Esophagus (tissue), 2 donors: ENCODE results near the gene CFAP65. TPM values are rescaled to one million over a fixed set of nuclear protein-coding genes. Genes with fewer than 3 reads are reported as not detected.
A peak's percentile ranks its signal among the peaks of the same experiment; 100 is the strongest.

Experiments
- H3K27ac ChIP-seq, 2 donors: one replicate each; pipeline ENCODE4 v1.5.1; 2013; ENCODE audit warnings: low read depth in 2 of 2, mild to moderate bottlenecking in 2 of 2, inconsistent platforms in 1 of 2, low read length in 1 of 2, moderate library complexity in 1 of 2
- H3K27me3 ChIP-seq, 2 donors: one replicate each; pipeline ENCODE4 v1.6.1; 2013; ENCODE audit warnings: low read length in 2 of 2, control low read depth in 1 of 2, mild to moderate bottlenecking in 1 of 2; ENCODE audit not compliant: insufficient read depth in 2 of 2, control insufficient read depth in 1 of 2
- H3K36me3 ChIP-seq, 2 donors: one replicate each; pipeline ENCODE4 v1.6.1; 2013; ENCODE audit warnings: low read length in 1 of 2; ENCODE audit not compliant: control insufficient read depth in 2 of 2, insufficient read depth in 2 of 2
- H3K4me1 ChIP-seq, 2 donors: one replicate each; pipeline ENCODE4 v1.6.1; 2013; ENCODE audit warnings: low read length in 1 of 2; ENCODE audit not compliant: control insufficient read depth in 2 of 2, insufficient read depth in 2 of 2
- H3K4me3 ChIP-seq, 2 donors: one replicate each; pipeline ENCODE4 v1.5.1; 2013; ENCODE audit warnings: low read length in 2 of 2, mild to moderate bottlenecking in 2 of 2, low read depth in 1 of 2, moderate library complexity in 1 of 2
- H3K9me3 ChIP-seq, 2 donors: one replicate each; pipeline ENCODE4 v1.6.1; 2013; ENCODE audit warnings: mild to moderate bottlenecking in 2 of 2, low read depth in 1 of 2, low read length in 1 of 2, moderate library complexity in 1 of 2; ENCODE audit not compliant: control insufficient read depth in 2 of 2, insufficient read depth in 1 of 2
- WGBS, 2 donors: extraction: QIAGEN DNeasy Blood & Tissue Kit; methylation state at CpG; one replicate each; pipeline ENCODE4 v1.1.7; 2013; 5-methylcytosine and 5-hydroxymethylcytosine counted together
- polyA plus RNA-seq, 2 donors: library from polyadenylated mRNA; stranded (reverse); fragments of 200-250 nt; gene quantifications; one replicate each; pipeline ENCODE4 v1.2.3, GENCODE V29; 2013
- donor health status: healthy with polysubstance abuse.
- donor health status: Bipolar disorder and iron deficiency.

The CFAP65 gene
- polyA plus RNA-seq, 2 donors: 0.01 TPM; not detected in 1

DNA sequence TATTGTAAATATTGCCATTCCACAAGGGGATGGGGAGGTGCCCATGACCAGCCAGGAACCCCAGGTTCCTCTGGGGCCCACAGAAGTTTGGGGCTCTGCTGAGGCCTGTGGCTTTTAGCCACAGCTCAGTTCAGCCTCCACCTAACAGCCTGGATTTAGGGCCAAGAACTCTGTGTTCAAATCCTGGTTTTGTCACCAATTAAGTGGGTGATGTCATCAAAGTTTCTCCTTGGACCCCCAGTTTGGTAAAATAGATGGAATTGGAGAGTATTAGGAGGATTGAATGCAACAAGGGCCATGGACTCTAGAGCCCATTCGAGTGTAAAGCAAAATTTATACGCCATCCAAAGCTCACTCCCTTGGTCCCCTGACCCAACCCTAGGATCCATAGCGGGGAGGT lies 53.2 kb downstream of the CFAP65 start:
- H3K4me3 ChIP-seq: no peak overlapping the region
- peaks cover 17 to 51% of the 10 kb centered on the region in 2 donors for H3K27me3 ChIP-seq
- WGBS, 2 donors: 44 to 47% methylated on average over 3 of the region's 3 CpGs
- peaks cover 0 to 1% of the 10 kb centered on the region in 2 donors for H3K9me3 ChIP-seq
- H3K27ac ChIP-seq: no peak overlapping the region
- H3K36me3 ChIP-seq: no peaks in the 10 kb centered on the region
- H3K4me1 ChIP-seq: peaks cover 3 to 4% of the 10 kb centered on the region in 2 donors

DNA sequence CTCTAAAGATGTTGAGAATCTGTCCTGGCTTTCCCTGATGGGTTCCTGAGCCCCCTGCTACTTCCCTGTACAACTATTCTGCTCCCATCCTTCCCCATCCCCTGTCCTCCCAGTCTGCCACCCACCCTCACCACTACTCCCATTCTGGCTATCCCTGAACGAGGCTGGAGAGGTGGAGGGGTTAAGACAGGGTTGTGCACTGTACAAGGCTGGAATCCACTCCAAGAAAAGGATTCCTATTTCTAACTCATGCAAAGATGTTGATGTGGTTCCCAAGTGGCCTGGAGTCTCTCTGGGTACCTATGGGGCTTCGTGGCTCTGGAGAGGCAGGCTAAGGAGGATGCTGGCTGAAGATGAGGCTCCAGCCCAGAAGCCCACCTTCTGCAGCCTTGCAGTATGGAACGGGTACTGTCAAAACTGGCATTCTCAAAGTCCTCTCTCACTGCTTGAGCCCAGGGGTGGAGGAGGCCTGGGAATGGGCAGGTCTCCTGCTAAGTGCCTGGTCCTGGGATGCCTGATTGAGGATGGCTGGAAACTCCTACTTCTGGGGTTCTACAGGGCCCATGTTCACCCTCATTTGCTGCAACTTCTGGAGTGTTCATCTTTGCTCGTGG lies 55.1 kb downstream of the CFAP65 start:
- Histone ChIP-seq H3K36me3 (no peaks in the 10 kb centered on the region), H3K27me3 (peaks cover 17 to 49% of the 10 kb centered on the region in 2 donors), H3K4me3 (no peak overlapping the region), H3K9me3 (peaks cover 0 to 4% of the 10 kb centered on the region in 2 donors), H3K4me1 (peaks cover 11 to 13% of the 10 kb centered on the region in 2 donors), H3K27ac (no peak overlapping the region)
- 56 to 65% methylated on average over 4 of the region's 4 CpGs for WGBS, 2 donors

DNA sequence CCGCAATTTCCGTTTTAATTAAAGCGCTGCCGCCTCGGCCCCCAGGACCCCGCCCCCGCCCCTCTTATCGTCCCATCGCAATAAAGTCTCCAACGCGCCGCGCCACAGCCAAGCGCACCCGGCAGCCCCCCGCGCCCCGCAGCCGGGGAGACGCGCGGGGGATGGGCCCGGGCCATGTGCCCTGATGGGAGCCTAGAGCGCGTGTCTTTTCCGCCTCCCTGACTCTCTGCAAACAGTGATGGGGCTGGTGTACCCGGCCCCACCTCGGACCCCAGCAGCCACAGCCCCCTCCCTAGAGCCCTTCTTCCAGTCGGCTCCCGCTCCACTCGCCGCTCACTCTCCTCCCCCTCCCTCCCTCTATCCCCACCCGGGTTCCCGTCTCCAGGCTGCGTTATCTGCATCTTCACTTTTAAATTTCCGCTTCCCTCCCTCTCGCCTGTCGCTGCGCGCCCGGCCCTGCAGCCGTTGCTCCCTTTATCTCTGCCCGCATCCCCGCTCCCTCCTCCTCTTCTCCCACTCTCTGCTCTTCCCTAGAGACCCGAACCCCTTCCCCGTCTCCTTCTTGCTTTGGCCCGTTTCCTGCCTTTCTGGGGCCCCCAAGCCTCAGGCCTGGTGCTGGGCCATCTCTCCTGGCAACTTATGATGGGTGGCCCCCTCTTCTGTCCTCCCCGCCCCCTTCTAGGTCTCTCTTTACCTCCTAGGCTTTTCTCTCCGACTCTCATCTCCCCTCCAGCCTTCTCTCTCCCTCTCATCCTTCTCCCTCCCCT lies 55.8 kb downstream of the CFAP65 start:
- 8 to 10% methylated on average over 46 to 49 of the region's 49 CpGs for WGBS, 2 donors
- H3K27me3 ChIP-seq: peaks cover 14 to 49% of the 10 kb centered on the region in 2 donors
- no peak overlapping the region for H3K4me3 ChIP-seq
- H3K4me1 ChIP-seq: peaks cover 13 to 14% of the 10 kb centered on the region in 2 donors
- H3K27ac ChIP-seq: no peak overlapping the region
- peaks cover 0 to 4% of the 10 kb centered on the region in 2 donors for H3K9me3 ChIP-seq
- no peaks in the 10 kb centered on the region for H3K36me3 ChIP-seq

DNA sequence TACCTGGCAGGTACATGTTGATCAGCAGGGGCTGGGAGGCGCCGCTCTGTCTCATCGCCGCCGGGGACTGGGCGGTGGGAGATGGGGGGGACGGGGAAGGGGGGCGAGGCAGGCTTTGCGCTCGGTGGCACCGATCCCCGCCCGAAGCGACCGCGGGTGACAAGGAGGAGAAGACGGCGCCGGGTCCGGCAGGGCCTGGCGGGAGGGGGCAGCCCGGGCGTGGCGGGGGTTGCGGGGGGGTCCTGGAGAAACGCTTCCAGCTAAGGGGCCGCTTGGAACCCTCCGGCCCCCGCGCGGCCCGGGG lies 56.3 kb downstream of the CFAP65 start, which contains the start of gene FEV:
Gene FEV, minus strand, starts transcription at position 164 of the 304 bp plus-strand sequence. Its CDS starts 109 bp downstream, at position 55.
- Histone ChIP-seq H3K4me1 (peaks cover 13 to 14% of the 10 kb centered on the region in 2 donors), H3K27me3 (peaks cover 14 to 49% of the 10 kb centered on the region in 2 donors), H3K27ac (no peak within 1 kb of the TSS), H3K9me3 (peaks cover 0 to 4% of the 10 kb centered on the region in 2 donors), H3K4me3 (no peak within 1 kb of the TSS), H3K36me3 (no peaks in the 10 kb centered on the region)
- 1 to 3% methylated on average over 31 to 32 of the region's 32 CpGs for WGBS, 2 donors

DNA sequence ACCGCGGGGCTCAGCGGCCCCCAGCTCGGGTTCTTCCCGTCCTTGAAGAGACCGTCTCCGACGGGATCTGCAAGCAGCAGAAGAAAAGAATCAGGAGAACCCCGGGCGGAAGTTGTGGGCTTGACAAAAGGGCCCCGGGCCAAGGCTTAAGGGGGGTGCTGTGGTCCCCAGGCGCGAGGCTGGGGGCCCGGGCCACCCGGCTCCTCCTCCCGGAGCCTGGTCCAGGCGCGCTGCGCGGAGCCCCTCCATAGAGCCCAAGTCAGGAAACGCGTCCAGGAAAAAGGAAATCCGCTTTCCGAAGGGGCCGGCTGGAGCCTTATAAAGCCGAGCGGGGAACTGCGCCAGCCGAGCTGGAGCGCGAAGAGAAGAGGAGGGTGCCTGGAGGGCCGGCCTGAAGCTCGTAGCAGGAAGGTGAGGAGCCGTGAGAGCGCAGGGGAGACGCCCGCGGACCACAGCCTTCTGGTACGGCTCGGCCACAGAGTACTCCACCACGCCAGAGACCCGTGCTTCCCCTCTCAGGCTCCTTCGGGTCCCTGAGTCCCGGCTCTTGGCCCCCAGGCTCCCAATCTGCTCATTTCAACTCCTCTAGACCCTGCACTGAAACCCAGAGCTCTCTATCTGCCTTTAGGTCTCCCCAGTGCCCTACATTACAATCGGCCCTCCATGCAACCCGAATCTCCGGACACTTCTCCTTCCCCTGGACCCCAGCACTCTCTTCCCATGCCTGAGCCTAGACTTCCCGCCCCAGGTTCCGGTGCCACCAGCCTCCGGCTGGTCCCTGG lies 56.9 kb downstream of the CFAP65 start:
- H3K9me3 ChIP-seq: peaks cover 0 to 4% of the 10 kb centered on the region in 2 donors
- peaks cover 14 to 49% of the 10 kb centered on the region in 2 donors for H3K27me3 ChIP-seq
- no peak overlapping the region for H3K4me3 ChIP-seq
- no peaks in the 10 kb centered on the region for H3K36me3 ChIP-seq
- WGBS, 2 donors: 1% methylated on average over 48 to 50 of the region's 50 CpGs
- H3K4me1 ChIP-seq: peaks cover 13 to 14% of the 10 kb centered on the region in 2 donors
- H3K27ac ChIP-seq: no peak overlapping the region

DNA sequence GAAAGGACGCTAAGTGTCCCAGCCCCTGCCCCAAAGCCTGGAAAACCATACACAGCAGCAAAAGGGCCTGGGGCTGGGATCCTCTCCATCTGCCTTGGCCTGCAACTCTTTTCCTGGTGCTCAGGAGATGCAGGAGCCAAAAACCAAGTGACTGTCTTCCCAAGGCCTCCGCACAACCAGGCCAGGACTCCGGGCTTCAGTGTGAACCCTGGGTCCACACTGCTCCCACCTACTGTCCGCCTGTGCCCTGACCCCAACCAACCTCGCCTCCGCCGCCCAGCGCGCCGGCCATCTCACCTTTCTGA lies 57.4 kb downstream of the CFAP65 start:
- no peak overlapping the region for H3K27ac ChIP-seq
- no peaks in the 10 kb centered on the region for H3K36me3 ChIP-seq
- peaks cover 13 to 14% of the 10 kb centered on the region in 2 donors for H3K4me1 ChIP-seq
- no peak overlapping the region for H3K4me3 ChIP-seq
- peaks cover 0 to 4% of the 10 kb centered on the region in 2 donors for H3K9me3 ChIP-seq
- 14 to 15% methylated on average over 9 to 10 of the region's 10 CpGs for WGBS, 2 donors
- H3K27me3 ChIP-seq: peaks cover 12 to 48% of the 10 kb centered on the region in 2 donors

DNA sequence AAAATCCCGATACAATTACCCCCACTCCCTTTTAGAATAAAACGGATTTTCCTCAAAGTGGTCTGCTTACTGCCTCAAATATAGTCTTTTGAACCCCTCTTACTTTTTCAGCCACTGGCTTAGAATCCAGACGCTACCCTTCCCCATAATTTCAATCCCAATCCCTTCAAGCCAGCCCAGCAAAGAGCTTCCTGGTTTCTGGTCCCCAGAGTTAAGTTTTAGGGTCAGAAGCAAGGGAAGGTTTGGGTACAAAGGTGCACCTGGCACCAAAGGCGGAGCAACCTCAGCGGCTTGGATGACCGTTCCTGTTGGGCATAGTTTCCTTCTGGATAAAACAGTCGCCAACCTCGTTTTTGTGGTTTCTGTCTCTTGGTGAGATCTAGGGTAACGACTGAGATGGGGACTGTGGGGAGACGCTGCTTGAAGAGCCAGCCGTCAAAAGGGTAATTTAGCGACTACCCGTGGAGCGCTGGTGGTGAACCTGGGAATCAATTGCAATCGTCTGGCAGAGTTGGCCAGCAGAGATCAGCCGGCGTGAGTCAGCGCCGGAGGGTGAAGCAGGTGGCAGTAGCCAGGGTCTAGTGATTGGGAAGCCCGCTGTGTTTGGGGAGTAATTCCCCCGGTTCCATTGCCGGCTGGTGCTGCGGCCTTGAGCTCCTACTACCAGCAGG lies 57.9 kb downstream of the CFAP65 start:
- Histone ChIP-seq H3K4me3 (no peak overlapping the region), H3K27ac (no peak overlapping the region)

DNA sequence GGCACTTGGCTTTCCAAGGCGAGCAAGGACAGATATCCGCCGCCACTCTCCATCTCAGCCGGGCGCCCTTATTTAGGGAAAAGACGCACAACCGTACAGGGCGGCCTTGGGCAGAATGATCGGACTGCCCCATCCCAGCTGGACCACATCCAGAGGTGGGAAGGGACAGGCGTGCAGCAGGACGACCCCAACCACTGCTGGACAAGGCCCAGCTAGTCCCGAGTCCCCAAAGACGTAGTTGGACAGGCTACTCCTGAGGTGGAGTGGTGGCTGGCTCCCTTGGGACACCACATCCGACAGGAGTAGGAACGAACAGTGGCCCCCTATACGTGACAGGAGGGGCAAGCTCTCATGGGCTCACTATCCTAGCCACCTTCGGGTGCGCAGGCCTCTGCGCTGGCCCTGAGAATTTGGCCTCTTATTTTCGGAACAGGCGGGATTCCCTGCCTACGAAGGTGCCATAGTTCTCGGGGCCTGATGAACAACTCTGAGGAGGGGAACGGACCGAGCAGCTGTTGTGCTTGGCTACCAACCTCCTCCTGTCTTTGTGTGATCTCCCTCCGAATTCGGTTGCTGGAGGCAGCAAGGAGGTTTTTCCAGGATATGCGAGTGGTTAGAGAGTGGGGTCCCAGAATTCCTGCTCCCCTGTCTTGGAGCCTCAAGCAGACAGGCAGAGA lies 58.6 kb downstream of the CFAP65 start:
- WGBS, 2 donors: 12 to 14% methylated on average over 28 of the region's 28 CpGs
- Histone ChIP-seq H3K27me3 (peaks cover 9 to 44% of the 10 kb centered on the region in 2 donors), H3K4me1 (peaks cover 13 to 14% of the 10 kb centered on the region in 2 donors), H3K4me3 (peak overlapping the region in 1 of 2 donors; percentile 31), H3K36me3 (no peaks in the 10 kb centered on the region), H3K9me3 (peaks cover 0 to 2% of the 10 kb centered on the region in 2 donors), H3K27ac (no peak overlapping the region)

More for the DNA sequence above, 57.9 kb downstream of the CFAP65 start:
- peaks cover 0 to 2% of the 10 kb centered on the region in 2 donors for H3K9me3 ChIP-seq
- peaks cover 9 to 44% of the 10 kb centered on the region in 2 donors for H3K27me3 ChIP-seq
- peaks cover 13 to 14% of the 10 kb centered on the region in 2 donors for H3K4me1 ChIP-seq
- 13 to 18% methylated on average over 23 of the region's 23 CpGs for WGBS, 2 donors
- no peaks in the 10 kb centered on the region for H3K36me3 ChIP-seq
